Prostate gland (tissue), 2 donors: ENCODE results near the gene ZDHHC23.

ENCODE experiments used
- CTCF ChIP-seq, 4 experiments: fragments of 200-600 bp in 2 of 4; fragments of 450-650 bp in 2 of 4; sonication (generic) in 2 of 4; IDR thresholded peaks; 1 replicate in 3 of 4; 2 replicates in 1 of 4; pipeline ENCODE4 v1.5.1; 2016 to 2019; ENCODE audit warnings: antibody characterized with exemption in 4 of 4, mild to moderate bottlenecking in 2 of 4, moderate library complexity in 2 of 4
- POLR2AphosphoS5 ChIP-seq: sonication (generic); formaldehyde crosslinking; IDR thresholded peaks from one replicate; pipeline ENCODE4 v1.6.1; 2017; ENCODE audit warnings: antibody characterized with exemption

- TF ChIP-seq CTCF (IDR thresholded peaks at IDR 0.05) (no peak), POLR2AphosphoS5 (no peak)
Measured at GRCh38 chr3:113981803-113982202, 34.0 kb downstream of the ZDHHC23 start.
